Measurements from ENCODE around the gene LRMDA. TPM values are rescaled to one million over a fixed set of nuclear protein-coding genes. Genes with fewer than 3 reads are reported as not detected.

LRMDA gene
- total and polyA plus RNA-seq, 2 of the 13 experiments (the other 11 are each of a cell fraction or from before 2014, with no cell fraction given), result 13.4 to 22.0 TPM

DNA sequence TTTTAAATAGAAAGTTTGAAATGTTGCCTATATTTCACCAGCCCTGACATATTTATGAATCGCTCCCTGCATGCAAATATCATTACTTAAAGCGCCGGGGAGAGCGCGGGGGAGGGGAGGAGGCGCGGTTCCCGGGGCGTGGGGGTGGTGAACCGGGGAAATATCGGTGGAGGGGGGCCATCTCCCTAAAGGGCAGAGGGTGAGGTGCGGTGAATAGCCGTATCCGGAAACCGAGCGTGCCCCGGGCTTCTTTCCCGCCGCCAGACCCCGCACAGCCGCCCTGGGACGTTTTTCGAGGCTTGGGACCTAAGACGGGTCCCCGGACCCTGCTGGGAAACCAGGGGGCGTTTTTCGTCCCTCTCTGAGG, 22.9 kb upstream of the LRMDA start:
- Histone ChIP-seq H3K4me3 (replicated peaks in 1 of 3; ENCODE audit: insufficient read depth in 1 of 3, low read depth in 2 of 3, low read length in 3 of 3) (peak overlapping the region; percentile 84 to 91 (median 87); a peak in 5 of 6 replicates), H3K36me3 (replicated peaks in 1 of 2; ENCODE audit: control insufficient read depth in 1 of 2, insufficient read depth in 2 of 2, low read length in 2 of 2) (peaks cover 0 to 5% of the 10 kb centered on the region in 2 experiments; a peak in 1 of 5 replicates), H4K20me1 (ENCODE audit: insufficient read depth, low read length) (no peaks in the 10 kb centered on the region), H3K4me1 (ENCODE audit: insufficient read depth, low read length) (peaks cover 20% of the 10 kb centered on the region), H3K9ac (ENCODE audit: insufficient read depth, low read depth, low read length) (0 out of 2 replicates have a peak overlapping the region, but pooled peaks have one; percentile 78), H3K27me3 (ENCODE audit: control insufficient read depth in 1 of 2, insufficient read depth in 2 of 2, low read length in 2 of 2) (no peaks in the 10 kb centered on the region; a peak in 1 of 5 replicates), H3K27ac (ENCODE audit: extremely low read length, insufficient read depth, low read length) (no peak overlapping the region), H2AFZ (ENCODE audit: low read length) (no peak overlapping the region), H3K4me2 (ENCODE audit: low read depth, low read length) (peak overlapping the region; percentile 73), H3K9me3 (ENCODE audit: low read length) (no peaks in the 10 kb centered on the region), H3K79me2 (ENCODE audit: insufficient read depth, low read length) (peaks cover 15% of the 10 kb centered on the region)
- ATAC-seq (no peak), FAIRE-seq (no peak), DNase-seq (ENCODE audit: low spot score) (no peak)
- CTCF ChIA-PET (ENCODE audit: low intra/inter-chr PET ratio, low total read pairs), result no interaction called here
- in situ Hi-C loops (cut with HindIII; ENCODE audit: extremely low pct_ligation_motif_present, low pct_unique_long_range_greater_than_20kb), result no loop called here
- POLR2A ChIA-PET, result interaction anchor here (1.0 to 1.9 kb wide), 5 partner anchors 15 to 123 kb away, joined by 3 to 35 read pairs (median 4); partner anchors contain the start of gene LRMDA
- TF ChIP-seq ZNF782 (CRISPR knock-in tag; IDR thresholded peaks at IDR 0.05; ENCODE audit: borderline replicate concordance), result no peak
- no peak for TF ChIP-seq ZBTB39 (CRISPR knock-in tag; IDR thresholded peaks at IDR 0.05)
- no peak for TF ChIP-seq ERF (CRISPR knock-in tag; IDR thresholded peaks at IDR 0.05)
- no peak for TF ChIP-seq RORA (CRISPR knock-in tag; IDR thresholded peaks at IDR 0.05)
- peak; percentile 26; the same call in 1 of the 2 replicates for TF ChIP-seq ZBTB33 (CRISPR knock-in tag; IDR thresholded peaks at IDR 0.05)
- no peak for TF ChIP-seq SUZ12 (IDR thresholded peaks at IDR 0.05; ENCODE audit: low read depth, low read length)
- TF ChIP-seq HNRNPH1 (optimal IDR thresholded peaks at IDR 0.05; ENCODE audit: low read depth, low read length), result peak; percentile 11
- TF ChIP-seq SMYD3 (CRISPR knock-in tag; IDR thresholded peaks at IDR 0.05), result no peak
- no peak for TF ChIP-seq ZNF672 (CRISPR knock-in tag; IDR thresholded peaks at IDR 0.05)
- no peak for TF ChIP-seq ZNF770 (CRISPR knock-in tag; IDR thresholded peaks at IDR 0.05)
- TF ChIP-seq, protein P1, sequence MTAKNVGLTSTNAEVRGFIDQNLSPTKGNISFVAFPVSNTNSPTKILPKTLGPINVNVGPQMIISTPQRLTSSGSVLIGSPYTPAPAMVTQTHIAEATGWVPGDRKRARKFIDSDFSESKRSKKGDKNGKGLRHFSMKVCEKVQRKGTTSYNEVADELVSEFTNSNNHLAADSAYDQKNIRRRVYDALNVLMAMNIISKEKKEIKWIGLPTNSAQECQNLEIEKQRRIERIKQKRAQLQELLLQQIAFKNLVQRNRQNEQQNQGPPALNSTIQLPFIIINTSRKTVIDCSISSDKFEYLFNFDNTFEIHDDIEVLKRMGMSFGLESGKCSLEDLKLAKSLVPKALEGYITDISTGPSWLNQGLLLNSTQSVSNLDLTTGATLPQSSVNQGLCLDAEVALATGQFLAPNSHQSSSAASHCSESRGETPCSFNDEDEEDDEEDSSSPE (CRISPR knock-in tag; IDR thresholded peaks at IDR 0.05), result no peak
- TF ChIP-seq KDM3A (CRISPR knock-in tag; IDR thresholded peaks at IDR 0.05; ENCODE audit: low read depth), result no peak
- no peak for TF ChIP-seq NFE2L1 (CRISPR knock-in tag; IDR thresholded peaks at IDR 0.05; ENCODE audit: borderline replicate concordance)
- no peak for TF ChIP-seq RARA (CRISPR knock-in tag; IDR thresholded peaks at IDR 0.05)
- no peak for TF ChIP-seq ZBTB8A (CRISPR knock-in tag; IDR thresholded peaks at IDR 0.05; ENCODE audit: borderline replicate concordance, low read depth)
- WGBS (ENCODE audit: low lambda C conversion rate), result 90% methylated on average over 27 of the region's 27 CpGs
- BruUV-seq (replicated peaks), result no TSS peak
- intact Hi-C loops (cut with micrococcal nuclease; ENCODE audit: unreplicated experiment), result loop anchor here (5.0 to 10.0 kb wide), 3 partner anchors 196 to 1139 kb away; no protein-coding TSS in a partner anchor

Data from HepG2 (cell line).